H9 (cell line): ENCODE data around the gene FOXD1. TPM values are rescaled to one million over a fixed set of nuclear protein-coding genes. Genes with fewer than 3 reads are reported as not detected.

Source experiments
- DNase-seq: peaks from one replicate; pipeline ENCODE4 v3.0.0-alpha.2; 2017
- H2AFZ ChIP-seq: one replicate; pipeline ENCODE4 v1.6.1; 2013; ENCODE audit warnings: mild to moderate bottlenecking, low read length, control low read depth, moderate library complexity
- H2AK5ac ChIP-seq: 2 replicates; pipeline ENCODE4 v1.6.1; 2013; ENCODE audit warnings: low read length, control low read depth, mixed read lengths; ENCODE audit not compliant: insufficient read length
- H2BK120ac ChIP-seq: one replicate; pipeline ENCODE4 v1.6.1; 2013; ENCODE audit warnings: low read depth, mild to moderate bottlenecking, low read length, control low read depth, inconsistent platforms; ENCODE audit not compliant: poor library complexity, severe bottlenecking
- H2BK12ac ChIP-seq: 2 replicates; pipeline ENCODE4 v1.6.1; 2013; ENCODE audit warnings: low read length, control low read depth, mixed read lengths, low read depth; ENCODE audit not compliant: insufficient read length
- H2BK15ac ChIP-seq: 2 replicates; pipeline ENCODE4 v1.6.1; 2013; ENCODE audit warnings: low read depth, low read length, control low read depth
- H2BK20ac ChIP-seq: one replicate; pipeline ENCODE4 v1.6.1; 2013; ENCODE audit warnings: low read depth, mild to moderate bottlenecking, low read length, control low read depth, inconsistent platforms; ENCODE audit not compliant: poor library complexity, severe bottlenecking
- H2BK5ac ChIP-seq: 2 replicates; pipeline ENCODE4 v1.6.1; 2013; ENCODE audit warnings: low read length, control low read depth, mixed read lengths; ENCODE audit not compliant: insufficient read length
- H3K14ac ChIP-seq: 2 replicates; pipeline ENCODE4 v1.6.1; 2013; ENCODE audit warnings: low read length, control low read depth; ENCODE audit not compliant: insufficient read depth
- H3K18ac ChIP-seq: 2 replicates; pipeline ENCODE4 v1.6.1; 2013; ENCODE audit warnings: low read depth, mild to moderate bottlenecking, mixed read lengths, low read length, control low read depth; ENCODE audit not compliant: insufficient read length
- H3K23ac ChIP-seq: 2 replicates; pipeline ENCODE4 v1.6.1; 2013; ENCODE audit warnings: low read length, control low read depth, mixed read lengths, low read depth; ENCODE audit not compliant: insufficient read length
- H3K23me2 ChIP-seq: 2 replicates; pipeline ENCODE4 v1.6.1; 2013; ENCODE audit warnings: low read depth, mild to moderate bottlenecking, mixed read lengths, low read length, control low read depth; ENCODE audit not compliant: insufficient read length, poor library complexity, severe bottlenecking
- H3K27ac ChIP-seq: 2 replicates; pipeline ENCODE4 v1.5.1; 2013; ENCODE audit warnings: low read length, control low read depth, mixed read lengths, low read depth; ENCODE audit not compliant: insufficient read length
- H3K27me3 ChIP-seq: 2 replicates; pipeline ENCODE4 v1.6.1; 2013; ENCODE audit warnings: low read length, control low read depth, inconsistent platforms; ENCODE audit not compliant: insufficient read depth
- H3K4ac ChIP-seq: 2 replicates; pipeline ENCODE4 v1.6.1; 2013; ENCODE audit warnings: low read depth, mild to moderate bottlenecking, control low read depth, inconsistent platforms, low read length, moderate library complexity
- H3K4me1 ChIP-seq: 2 replicates; pipeline ENCODE4 v1.6.1; 2013; ENCODE audit warnings: low read length, control low read depth, inconsistent platforms; ENCODE audit not compliant: insufficient read depth
- H3K4me2 ChIP-seq: 2 replicates; pipeline ENCODE4 v1.6.1; 2013; ENCODE audit warnings: low read length, control low read depth, mixed read lengths; ENCODE audit not compliant: insufficient read length, insufficient read depth
- H3K56ac ChIP-seq: 2 replicates; pipeline ENCODE4 v1.6.1; 2013; ENCODE audit warnings: low read depth, mild to moderate bottlenecking, mixed read lengths, low read length, control low read depth; ENCODE audit not compliant: insufficient read length
- H3K79me1 ChIP-seq: 2 replicates; pipeline ENCODE4 v1.6.1; 2013; ENCODE audit warnings: low read depth, mild to moderate bottlenecking, moderate library complexity, low read length, control low read depth, inconsistent platforms; ENCODE audit not compliant: insufficient read depth, poor library complexity, severe bottlenecking
- H3K79me2 ChIP-seq: 2 replicates; pipeline ENCODE4 v1.6.1; 2013; ENCODE audit warnings: low read length, control low read depth, inconsistent platforms; ENCODE audit not compliant: insufficient read depth
- H3K9ac ChIP-seq: 2 replicates; pipeline ENCODE4 v1.6.1; 2013; ENCODE audit warnings: low read length, control low read depth, mixed read lengths; ENCODE audit not compliant: insufficient read length; ENCODE audit errors: extremely low read depth
- H3K9me3 ChIP-seq: one replicate; pipeline ENCODE4 v1.6.1; 2013; ENCODE audit warnings: low read depth, low read length, inconsistent platforms; ENCODE audit not compliant: control insufficient read depth
- H3T11ph ChIP-seq: one replicate; pipeline ENCODE4 v1.6.1; 2013; ENCODE audit warnings: mild to moderate bottlenecking, low read length, control low read depth, inconsistent platforms
- H4K20me1 ChIP-seq: one replicate; pipeline ENCODE4 v1.6.1; 2013; ENCODE audit not compliant: control insufficient read depth, insufficient read length, insufficient read depth
- H4K5ac ChIP-seq: 2 replicates; pipeline ENCODE4 v1.6.1; 2013; ENCODE audit warnings: low read depth, mild to moderate bottlenecking, mixed read lengths, low read length, control low read depth; ENCODE audit not compliant: insufficient read length
- H4K8ac ChIP-seq: replicated peaks from 2 replicates; pipeline ENCODE4 v1.6.1; 2013; ENCODE audit warnings: low read length, control low read depth, mixed read lengths, low read depth; ENCODE audit not compliant: insufficient read length
- H4K91ac ChIP-seq: 2 replicates; pipeline ENCODE4 v1.6.1; 2013; ENCODE audit warnings: low read depth, mild to moderate bottlenecking, moderate library complexity, mixed read lengths, low read length, control low read depth; ENCODE audit not compliant: insufficient read length
- H3K27ac Mint-ChIP-seq, 3 experiments: 2 replicates in 2 of 3; 3 replicates in 1 of 3; pipeline ENCODE4 v1.8.0; 2020 to 2021; ENCODE audit warnings: mixed read lengths in 3 of 3, mild to moderate bottlenecking in 1 of 3, moderate library complexity in 1 of 3
- H3K27me3 Mint-ChIP-seq: 2 replicates; pipeline ENCODE4 v1.8.0; 2021; ENCODE audit warnings: low read depth, mild to moderate bottlenecking, moderate library complexity, mixed read lengths
- H3K36me3 Mint-ChIP-seq, 3 experiments: 2 replicates in 2 of 3; 3 replicates in 1 of 3; pipeline ENCODE4 v1.8.0; 2020 to 2021; ENCODE audit warnings: low read depth in 3 of 3, mixed read lengths in 3 of 3; ENCODE audit not compliant: insufficient read depth in 1 of 3
- H3K4me1 Mint-ChIP-seq, 2 experiments: 2 replicates each; pipeline ENCODE4 v1.8.0; 2020; ENCODE audit warnings: mixed read lengths in 2 of 2
- H3K4me3 Mint-ChIP-seq, 2 experiments: 2 replicates in 1 of 2; 3 replicates in 1 of 2; pipeline ENCODE4 v1.8.0; 2020 to 2021; ENCODE audit warnings: mild to moderate bottlenecking in 2 of 2, mixed read lengths in 2 of 2, moderate library complexity in 1 of 2
- H3K9me3 Mint-ChIP-seq, 2 experiments: 2 replicates in 1 of 2; 3 replicates in 1 of 2; pipeline ENCODE4 v1.8.0; 2020; ENCODE audit warnings: mild to moderate bottlenecking in 2 of 2, mixed read lengths in 2 of 2, moderate library complexity in 1 of 2
- WGBS: extraction: QIAGEN DNeasy Blood & Tissue Kit; methylation state at CpG from one replicate; pipeline ENCODE4 v1.1.7; 2013; ENCODE audit warnings: missing lambda C conversion rate, low lambda C conversion rate, mixed read lengths; ENCODE audit not compliant: insufficient read length; ENCODE audit errors: extremely low coverage; 5-methylcytosine and 5-hydroxymethylcytosine counted together
- total RNA-seq: library from RNA; stranded (reverse); gene quantifications from 2 replicates; pipeline ENCODE4 v1.2.1, GENCODE V29; 2021
- TF ChIP-seq, protein P1 (sequence below): fragments of 200-600 bp; sonication (generic); conservative IDR thresholded peaks from 3 replicates; pipeline ENCODE4 v1.8.0; 2021; ENCODE audit warnings: antibody characterized with exemption, mild to moderate bottlenecking

FOXD1 gene
- total RNA-seq, 1 experiment from 2014 or later = 0.20 TPM

DNA sequence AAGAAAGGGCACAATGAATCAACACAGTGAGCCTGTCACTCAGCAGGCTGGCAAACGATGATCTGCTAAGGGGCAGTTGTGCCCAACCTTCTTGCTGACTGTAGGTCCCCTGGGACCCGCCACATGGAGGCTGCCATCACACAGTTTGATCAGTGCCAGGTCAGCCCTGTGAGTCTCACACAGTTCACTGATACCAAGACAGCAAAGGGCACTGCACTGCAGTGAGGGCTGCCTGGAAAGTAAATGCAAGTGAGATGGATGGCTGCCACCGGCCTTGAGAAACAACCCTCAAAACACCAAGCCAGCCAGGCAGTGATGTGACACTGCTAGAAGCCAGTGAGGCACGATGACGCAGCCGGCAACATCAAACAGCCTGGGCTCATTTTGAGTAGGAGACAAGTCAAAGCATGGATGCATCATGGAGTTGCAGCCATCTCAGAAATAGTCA is 30.3 kb downstream of the FOXD1 start:
- no peaks in the 10 kb centered on the region for H3K79me2 ChIP-seq
- no peak overlapping the region for H2BK5ac ChIP-seq
- Mint-ChIP-seq H3K36me3 (no peaks in the 10 kb centered on the region; a peak in 1 of 7 replicates), H3K4me3 (no peak overlapping the region), H3K27ac (no peak overlapping the region), H3K9me3 (peaks cover 7 to 18% of the 10 kb centered on the region in 2 experiments; a peak in 4 of 5 replicates), H3K4me1 (peaks cover 11 to 13% of the 10 kb centered on the region in 2 experiments), H3K27me3 (peaks cover 94% of the 10 kb centered on the region)
- peaks cover 4% of the 10 kb centered on the region for H3K9me3 ChIP-seq
- no CpG with 5 or more reads among the region's 6 CpGs for whole genome bisulfite sequencing
- TF ChIP-seq, protein P1, sequence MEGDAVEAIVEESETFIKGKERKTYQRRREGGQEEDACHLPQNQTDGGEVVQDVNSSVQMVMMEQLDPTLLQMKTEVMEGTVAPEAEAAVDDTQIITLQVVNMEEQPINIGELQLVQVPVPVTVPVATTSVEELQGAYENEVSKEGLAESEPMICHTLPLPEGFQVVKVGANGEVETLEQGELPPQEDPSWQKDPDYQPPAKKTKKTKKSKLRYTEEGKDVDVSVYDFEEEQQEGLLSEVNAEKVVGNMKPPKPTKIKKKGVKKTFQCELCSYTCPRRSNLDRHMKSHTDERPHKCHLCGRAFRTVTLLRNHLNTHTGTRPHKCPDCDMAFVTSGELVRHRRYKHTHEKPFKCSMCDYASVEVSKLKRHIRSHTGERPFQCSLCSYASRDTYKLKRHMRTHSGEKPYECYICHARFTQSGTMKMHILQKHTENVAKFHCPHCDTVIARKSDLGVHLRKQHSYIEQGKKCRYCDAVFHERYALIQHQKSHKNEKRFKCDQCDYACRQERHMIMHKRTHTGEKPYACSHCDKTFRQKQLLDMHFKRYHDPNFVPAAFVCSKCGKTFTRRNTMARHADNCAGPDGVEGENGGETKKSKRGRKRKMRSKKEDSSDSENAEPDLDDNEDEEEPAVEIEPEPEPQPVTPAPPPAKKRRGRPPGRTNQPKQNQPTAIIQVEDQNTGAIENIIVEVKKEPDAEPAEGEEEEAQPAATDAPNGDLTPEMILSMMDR = no peak
- H3K27me3 ChIP-seq = peaks cover 38% of the 10 kb centered on the region
- H2BK20ac ChIP-seq = no peak overlapping the region
- H3K9ac ChIP-seq = no peak overlapping the region
- no peak overlapping the region for H4K5ac ChIP-seq
- H3K18ac ChIP-seq = no peak overlapping the region
- H3T11ph ChIP-seq = no peak overlapping the region
- H3K4me1 ChIP-seq = no peaks in the 10 kb centered on the region
- H2BK15ac ChIP-seq = no peak overlapping the region
- H4K8ac ChIP-seq = no peak overlapping the region
- H2AFZ ChIP-seq = no peak overlapping the region
- H2BK12ac ChIP-seq = no peak overlapping the region
- H3K4ac ChIP-seq = no peak overlapping the region
- no peak overlapping the region for H3K23ac ChIP-seq
- no peak overlapping the region for H2AK5ac ChIP-seq
- no peaks in the 10 kb centered on the region for H3K79me1 ChIP-seq
- no peak for DNase-seq
- peaks cover 16% of the 10 kb centered on the region for H3K23me2 ChIP-seq
- H3K27ac ChIP-seq = no peak overlapping the region
- H3K4me2 ChIP-seq = no peak overlapping the region
- H3K56ac ChIP-seq = no peak overlapping the region
- H4K20me1 ChIP-seq = no peaks in the 10 kb centered on the region
- H2BK120ac ChIP-seq = no peak overlapping the region
- H4K91ac ChIP-seq = no peak overlapping the region
- H3K14ac ChIP-seq = no peak overlapping the region
